DLD1 (cell line): ENCODE results near the gene CNOT6L.

Experiments
- in situ Hi-C: cut with HindIII; loops from 2 replicates; pipeline ENCODE4 v1.10.0; 2017; ENCODE audit warnings: low sequenced_read_pairs

The CNOT6L gene

DNA sequence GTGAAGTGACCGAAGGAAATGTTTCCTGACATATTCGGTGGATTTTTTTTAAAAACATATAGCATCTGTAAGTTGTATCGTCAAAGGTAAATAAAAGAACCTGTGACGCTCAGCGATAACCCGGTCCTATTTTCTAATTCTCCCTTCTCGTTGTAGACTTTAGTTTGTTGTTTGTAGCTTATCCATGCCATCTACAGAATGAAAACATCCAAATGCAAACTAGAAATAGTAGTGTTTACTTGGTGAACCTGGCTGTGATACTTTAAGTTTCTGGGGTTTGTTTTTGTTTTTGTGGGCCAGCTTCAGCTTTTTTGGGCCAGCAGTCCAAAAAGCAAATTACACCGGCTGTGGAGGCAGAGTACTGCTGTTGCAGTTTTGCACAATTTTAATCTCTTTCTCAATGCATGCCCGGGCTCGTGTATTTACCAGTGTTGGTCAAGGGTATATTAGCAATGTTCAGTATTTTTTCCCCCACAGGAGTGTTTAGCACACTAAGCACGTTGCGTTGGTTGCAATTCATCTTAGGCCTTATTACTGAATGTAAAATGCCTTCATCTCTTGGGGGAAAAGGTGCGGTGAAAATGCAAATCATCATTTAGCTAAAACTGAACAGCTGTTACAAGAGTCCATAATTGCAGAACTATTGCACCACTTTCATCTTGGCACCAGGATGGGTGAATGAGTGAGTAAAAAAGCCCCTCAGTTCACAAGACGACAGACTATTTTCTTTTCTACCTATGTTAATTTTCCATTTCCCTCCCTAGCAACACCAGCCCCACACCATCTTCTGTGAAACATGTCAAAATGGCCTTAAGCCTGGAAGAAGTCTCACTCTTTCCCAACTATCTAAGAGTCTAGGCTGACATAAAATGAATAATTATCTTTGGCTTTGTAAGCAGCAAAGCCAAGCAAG is 1.7 kb upstream of the CNOT6L start:
- in situ Hi-C loops = no loop called here

DNA sequence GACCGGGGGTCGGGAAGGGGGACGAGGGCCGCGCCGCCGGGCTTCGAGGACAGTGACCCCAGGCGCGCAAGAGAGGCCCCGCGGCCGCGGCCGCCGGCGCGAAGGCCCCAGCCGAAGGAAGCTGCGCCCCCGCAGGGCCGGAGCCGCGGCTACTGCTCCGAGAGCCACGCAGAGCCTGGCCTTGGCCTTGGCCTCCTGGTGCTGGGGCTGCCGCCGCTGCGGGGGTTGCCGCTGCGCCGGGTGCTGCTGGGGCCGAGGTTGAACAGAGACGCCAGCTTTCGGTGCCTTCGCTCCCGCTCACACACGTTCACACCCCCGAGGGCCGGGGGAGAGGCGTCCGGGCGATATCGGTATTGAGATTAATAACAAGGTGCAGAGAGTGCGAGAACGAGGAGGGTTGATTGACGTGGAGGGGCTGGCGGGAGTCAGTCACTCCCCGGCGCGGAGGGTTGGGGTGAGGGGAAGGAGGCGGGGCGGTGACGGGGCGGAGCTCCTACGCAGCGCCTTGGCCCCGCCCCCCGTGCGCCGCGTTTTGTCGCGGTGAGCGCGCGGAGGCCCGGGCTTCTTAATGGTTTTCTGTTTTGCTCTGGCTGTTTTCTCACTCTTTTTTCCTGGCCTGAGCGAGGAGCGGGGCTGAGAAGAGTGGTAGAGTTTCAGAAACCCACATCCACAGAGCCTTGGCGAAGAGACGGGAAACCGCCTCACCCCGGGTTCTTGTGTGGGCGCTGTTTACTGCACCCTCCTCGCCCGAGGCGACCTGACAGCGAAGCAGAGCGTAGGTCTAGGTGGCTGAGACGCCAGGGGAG is 878 bp upstream of the CNOT6L start:
- in situ Hi-C loops = no loop called here

DNA sequence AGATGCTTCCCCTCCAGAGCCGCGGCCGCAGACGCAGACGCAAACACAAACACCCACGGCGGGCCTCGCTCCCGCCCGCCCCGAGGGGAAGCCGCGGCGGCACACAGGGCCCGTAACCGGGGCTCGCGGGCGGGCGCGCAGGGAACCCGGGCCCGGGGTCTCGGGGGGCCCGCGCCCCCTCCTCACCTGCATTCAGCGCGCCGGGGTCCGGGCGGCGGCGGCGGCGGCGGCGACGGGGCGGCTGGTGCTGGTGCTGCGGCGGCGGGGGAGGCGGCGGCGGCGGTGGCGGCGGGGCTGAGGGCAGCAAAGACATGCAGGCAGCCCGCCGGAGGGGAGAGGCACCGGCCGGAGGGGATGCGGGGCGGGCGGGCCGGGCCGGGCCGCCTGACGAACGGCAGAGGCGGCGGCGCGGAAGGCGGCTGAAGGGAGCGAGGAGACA is 255 bp upstream of the CNOT6L start:
- in situ Hi-C loops = no loop called here

GRCh38 chr4:77818073-77818601 is 1.0 kb downstream of the CNOT6L start:
- in situ Hi-C loops = no loop called here

- in situ Hi-C loops = no loop called here
Observed at GRCh38 chr4:77817304-77818072, 1.7 kb downstream of the CNOT6L start.

DNA sequence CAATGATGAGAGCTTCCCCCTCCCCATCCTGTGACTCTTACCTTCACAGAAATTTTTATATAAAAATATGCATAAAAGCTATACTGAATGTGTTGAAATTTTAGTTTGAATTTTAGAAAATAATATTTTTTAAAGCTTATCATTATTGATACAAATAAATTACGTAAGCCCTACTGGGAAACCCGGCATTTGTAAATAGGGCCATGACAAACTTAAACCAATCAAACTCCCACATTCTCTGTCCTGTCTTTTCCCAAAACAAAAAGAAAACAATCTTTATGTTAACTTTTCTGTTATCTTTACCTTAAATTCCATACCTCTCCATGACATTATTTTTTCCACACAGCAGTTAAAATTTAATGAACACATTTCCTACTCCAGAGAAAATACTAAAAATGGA is 2.6 kb downstream of the CNOT6L start:
- in situ Hi-C loops = no loop called here

DNA sequence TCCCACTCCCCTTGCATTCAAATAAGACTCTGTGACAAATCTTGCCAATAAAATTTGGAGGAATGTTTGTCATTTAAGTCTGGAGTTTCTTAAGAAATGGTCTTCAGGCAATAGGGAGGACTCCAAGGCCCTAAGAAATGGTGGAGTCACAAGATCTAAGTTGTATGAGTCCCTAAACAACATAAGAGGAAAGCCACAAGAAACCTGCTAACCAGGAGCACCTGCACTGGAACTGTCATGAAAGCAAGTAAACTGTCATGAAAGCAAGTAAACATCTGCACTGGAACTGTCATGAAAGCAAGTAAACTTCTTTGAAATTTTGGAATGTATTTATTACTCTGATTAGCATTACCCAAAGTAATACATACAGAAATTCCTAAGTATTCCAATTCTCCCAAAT is 3.5 kb downstream of the CNOT6L start:
- in situ Hi-C loops = no loop called here

- in situ Hi-C loops = no loop called here
Observed at GRCh38 chr4:77805840-77806239, 13.3 kb downstream of the CNOT6L start.

DNA sequence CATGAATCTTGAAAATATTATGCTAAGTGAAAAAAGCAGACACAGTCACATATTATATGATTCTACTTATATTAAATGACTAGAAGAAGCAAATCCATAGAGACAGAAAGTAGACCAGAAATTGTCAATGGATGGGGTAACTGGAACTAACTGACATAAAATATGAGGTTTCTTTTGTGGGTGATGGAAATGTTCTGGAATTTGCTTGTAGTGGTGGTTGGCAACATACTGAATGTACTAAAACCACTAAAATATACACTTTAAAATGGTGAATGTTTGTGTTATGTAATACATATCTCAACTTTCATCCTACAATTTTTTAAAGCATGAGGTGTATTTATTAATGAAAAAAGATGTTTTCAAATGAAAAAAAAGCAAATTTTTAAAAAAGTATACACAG is 14.7 kb downstream of the CNOT6L start:
- in situ Hi-C loops = no loop called here

DNA sequence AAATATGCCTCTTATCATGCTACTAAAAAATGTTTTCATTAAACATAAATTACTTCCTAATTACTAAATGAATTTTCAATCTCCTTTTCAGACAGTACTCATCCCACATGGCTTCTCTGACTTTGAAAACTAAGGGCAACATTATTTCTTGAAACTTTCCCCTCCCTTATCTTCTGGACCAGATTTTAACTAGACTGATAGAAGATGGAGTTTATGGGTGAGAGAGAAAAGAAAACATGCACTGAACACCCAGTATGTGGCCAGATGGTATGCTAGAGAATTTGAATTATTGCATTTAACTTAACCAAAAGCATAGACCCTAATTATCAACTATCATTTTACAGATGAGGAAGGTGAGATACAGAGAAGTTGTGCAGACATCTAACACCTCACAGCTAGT is 16.8 kb downstream of the CNOT6L start:
- in situ Hi-C loops = no loop called here

DNA sequence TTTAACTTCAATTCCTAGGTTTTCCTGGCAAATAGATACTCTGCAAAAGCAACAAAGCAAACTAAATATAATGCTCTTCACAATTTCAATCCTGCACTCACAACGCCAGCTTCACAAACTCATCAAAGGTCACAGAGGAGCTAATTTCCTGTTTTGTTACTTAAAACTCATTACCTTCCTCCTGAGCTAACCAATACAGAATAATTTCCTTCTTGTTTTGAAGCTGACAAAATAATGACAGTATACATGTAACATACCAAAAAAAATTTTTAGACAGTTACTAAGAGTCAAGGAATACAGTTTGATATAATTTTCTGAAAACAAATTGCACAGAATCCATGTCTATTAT is 17.9 kb downstream of the CNOT6L start:
- in situ Hi-C loops = no loop called here

DNA sequence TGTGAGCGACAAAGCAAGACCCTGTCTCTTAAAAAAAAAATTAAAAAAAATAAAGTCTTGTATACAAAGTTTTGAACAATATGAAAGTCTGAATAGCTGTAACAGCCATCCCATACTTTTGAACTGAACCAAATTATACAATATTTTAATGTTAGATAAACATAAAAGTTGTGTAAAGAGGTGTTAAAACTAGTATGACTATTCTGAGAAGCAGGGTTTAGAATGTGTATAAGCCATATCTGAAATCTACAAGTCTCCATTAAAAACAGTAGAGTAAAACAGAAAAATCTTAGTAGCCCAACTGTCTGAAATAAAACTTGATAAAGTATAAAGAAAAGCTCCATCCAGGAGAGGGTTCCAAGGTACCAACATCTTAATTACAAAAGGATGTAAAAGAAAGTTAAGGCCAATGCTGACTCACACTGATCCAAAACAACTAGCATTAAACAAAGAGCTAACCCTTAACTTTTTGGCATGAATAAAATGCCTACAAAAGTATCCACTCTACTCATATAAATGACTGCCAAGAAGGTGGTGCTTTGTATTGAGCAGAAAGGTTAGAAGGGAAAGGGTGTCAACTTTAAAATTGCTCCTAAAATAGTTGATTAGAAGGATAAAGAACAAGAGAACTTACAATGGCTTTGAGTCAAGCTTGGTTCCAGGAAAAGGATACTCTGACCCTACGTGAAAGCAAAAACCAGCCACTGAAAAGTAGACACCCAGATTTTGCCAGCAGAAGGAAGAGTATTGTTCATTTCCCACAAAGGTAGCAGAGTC is 18.5 kb downstream of the CNOT6L start:
- in situ Hi-C loops = no loop called here

DNA sequence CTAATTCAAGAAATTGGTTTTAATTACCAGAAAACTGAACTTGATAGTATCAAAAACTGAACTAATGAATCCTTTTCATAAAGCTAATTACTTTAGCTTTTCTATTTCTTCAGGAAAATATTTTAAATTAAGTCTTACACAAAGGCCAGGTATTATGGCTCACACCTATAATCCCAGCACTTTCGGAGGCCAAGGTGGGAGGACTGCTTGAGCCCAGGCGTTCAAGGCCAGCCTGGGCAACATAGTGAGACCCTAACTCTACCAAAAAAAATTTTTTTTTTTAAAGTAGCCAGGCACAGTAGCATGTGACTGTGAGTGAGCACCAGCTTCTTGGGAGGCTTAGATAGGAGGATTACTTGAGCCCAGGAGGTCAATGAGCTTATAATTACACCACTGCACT is 19.1 kb downstream of the CNOT6L start:
- in situ Hi-C loops = no loop called here

- in situ Hi-C loops = no loop called here
Observed at GRCh38 chr4:77798385-77798784, 20.8 kb downstream of the CNOT6L start.

GRCh38 chr4:77797239-77797638 is 21.9 kb downstream of the CNOT6L start:
- in situ Hi-C loops = no loop called here

DNA sequence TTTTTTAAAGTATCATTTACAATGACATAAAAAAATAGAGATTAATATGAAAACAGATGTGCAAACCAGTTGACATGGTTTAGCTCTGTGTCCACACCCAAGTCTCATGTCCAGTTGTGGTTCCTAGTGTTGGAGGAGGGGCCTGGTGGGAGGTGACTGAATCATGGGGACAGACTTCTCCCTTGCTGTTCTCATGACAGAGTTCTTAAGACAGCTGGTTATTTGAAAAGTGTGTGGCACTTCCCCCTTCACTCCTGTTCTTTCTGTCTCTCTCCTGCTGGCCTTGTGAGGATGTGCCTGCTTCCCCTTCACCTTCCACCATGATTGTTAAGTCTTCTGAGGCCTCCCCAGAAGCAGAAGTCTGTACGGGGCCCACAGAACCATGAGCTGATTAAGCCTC is 23.8 kb downstream of the CNOT6L start:
- in situ Hi-C loops = no loop called here

- in situ Hi-C loops = no loop called here
Observed at GRCh38 chr4:77790146-77790545, 29.0 kb downstream of the CNOT6L start.

- in situ Hi-C loops = no loop called here
Observed at GRCh38 chr4:77788990-77789389, 30.2 kb downstream of the CNOT6L start.

GRCh38 chr4:77787969-77788368 is 31.2 kb downstream of the CNOT6L start:
- in situ Hi-C loops = no loop called here

- in situ Hi-C loops = no loop called here
Observed at GRCh38 chr4:77785669-77786068, 33.5 kb downstream of the CNOT6L start.
